ENCODE measurements around the gene AP4M1.

DNA sequence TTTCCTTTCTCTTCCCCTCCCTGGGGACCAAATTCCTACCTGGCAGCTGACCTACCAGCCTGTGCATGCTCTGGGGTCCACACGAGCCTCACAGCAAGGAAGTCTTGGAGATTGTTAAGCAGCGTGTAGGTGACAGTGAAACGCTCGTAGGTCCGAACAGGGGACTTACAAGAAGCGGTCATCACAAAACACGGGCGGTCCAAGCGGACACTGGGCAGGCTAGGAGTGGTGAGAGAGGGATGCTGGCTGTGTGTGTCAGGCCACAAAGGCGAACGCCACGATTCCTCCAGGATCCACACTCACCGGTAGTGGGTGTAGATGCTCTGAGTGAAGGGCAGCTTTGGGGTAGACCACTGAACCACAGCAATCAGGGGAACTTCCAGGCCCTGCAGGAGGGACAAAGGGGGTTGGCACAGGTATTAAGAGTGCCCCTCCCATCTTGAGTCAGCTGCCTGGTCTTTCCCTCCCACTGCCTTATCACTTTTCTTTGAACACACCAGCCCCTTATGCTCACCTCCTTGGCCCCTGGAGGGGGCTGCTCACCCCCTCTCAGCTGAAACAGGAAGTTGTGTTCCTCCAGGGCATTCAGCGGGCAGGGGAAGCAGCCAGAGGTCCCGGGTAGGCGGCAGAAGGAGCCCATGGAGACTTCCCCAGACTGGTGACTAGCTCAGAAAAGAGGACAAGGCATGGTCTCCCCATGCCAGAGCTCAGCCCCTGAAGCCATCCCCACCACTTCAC, 55.1 kb downstream of the AP4M1 start:
- TF ChIP-seq CTCF (IDR thresholded peaks at IDR 0.05; ENCODE audit: low read depth, low read length, missing input control): no peak
- TF ChIP-seq, protein P1, sequence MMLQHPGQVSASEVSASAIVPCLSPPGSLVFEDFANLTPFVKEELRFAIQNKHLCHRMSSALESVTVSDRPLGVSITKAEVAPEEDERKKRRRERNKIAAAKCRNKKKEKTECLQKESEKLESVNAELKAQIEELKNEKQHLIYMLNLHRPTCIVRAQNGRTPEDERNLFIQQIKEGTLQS (IDR thresholded peaks at IDR 0.05): no peak
- TF ChIP-seq SP1 (IDR thresholded peaks at IDR 0.05): no peak
- no peak for TF ChIP-seq JUND (IDR thresholded peaks at IDR 0.05)
- no peak for TF ChIP-seq YY1 (IDR thresholded peaks at IDR 0.05)
